Measurements from ENCODE around the gene FN1.

Gene FN1

GRCh38 chr2:215435870-215436704 is at the start of gene FN1:
Gene FN1 (minus strand): TSS chr2:215436068. CDS start chr2:215435802, 266 bp downstream.
- peak; percentile 76 for DNase-seq (ENCODE audit: low spot score)

GRCh38 chr2:215485032-215485431 is 49.2 kb upstream of the FN1 start:
- DNase-seq (ENCODE audit: low spot score) = no peak

GRCh38 chr2:215484570-215484969 is 48.7 kb upstream of the FN1 start:
- DNase-seq (ENCODE audit: low spot score) = no peak

DNA sequence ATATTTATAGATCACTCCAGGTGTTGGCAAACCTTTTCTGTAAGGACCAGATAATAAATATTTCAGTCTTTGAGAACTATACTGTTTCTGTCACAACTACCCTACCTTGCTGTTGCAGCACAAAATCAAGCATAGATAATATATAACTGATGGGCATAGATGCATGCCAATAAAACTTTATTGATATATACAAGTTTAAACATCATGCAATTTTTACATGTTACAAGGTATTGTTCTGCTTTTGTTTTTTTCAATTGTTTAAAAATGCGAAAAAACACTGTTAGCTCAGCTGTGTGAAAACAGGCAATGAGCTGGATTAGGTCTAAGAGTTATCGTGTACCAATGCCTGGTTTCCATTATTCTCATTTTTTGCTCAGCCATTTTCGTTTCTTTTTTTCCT is 47.6 kb upstream of the FN1 start:
- no peak for DNase-seq (ENCODE audit: low spot score)

- no peak for DNase-seq (ENCODE audit: low spot score)
Observed at GRCh38 chr2:215479536-215480240, 43.8 kb upstream of the FN1 start.

- DNase-seq (ENCODE audit: low spot score) = no peak
Observed at GRCh38 chr2:215479121-215479520, 43.3 kb upstream of the FN1 start.

DNA sequence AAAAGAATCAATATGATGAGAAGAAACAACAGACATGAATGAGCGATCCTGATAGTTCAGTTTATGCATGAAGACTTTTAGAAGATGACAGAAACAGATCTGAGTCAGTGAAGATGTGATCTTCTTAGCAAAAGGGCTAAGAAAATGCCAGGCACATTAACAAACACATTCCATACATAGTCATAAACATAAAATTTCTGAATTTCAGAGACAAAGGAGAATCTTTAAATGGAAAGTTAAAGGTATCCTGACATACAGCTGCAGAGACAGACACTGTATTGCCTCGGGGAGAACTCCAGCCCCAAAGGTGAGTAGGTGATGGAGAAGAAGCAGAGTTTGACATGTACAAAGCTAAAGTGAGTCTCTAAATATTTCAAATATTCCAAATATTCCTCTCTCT is 40.6 kb upstream of the FN1 start:
- DNase-seq (ENCODE audit: low spot score) = no peak

GRCh38 chr2:215466097-215466909 is 30.4 kb upstream of the FN1 start:
- DNase-seq (ENCODE audit: low spot score) = no peak

DNA sequence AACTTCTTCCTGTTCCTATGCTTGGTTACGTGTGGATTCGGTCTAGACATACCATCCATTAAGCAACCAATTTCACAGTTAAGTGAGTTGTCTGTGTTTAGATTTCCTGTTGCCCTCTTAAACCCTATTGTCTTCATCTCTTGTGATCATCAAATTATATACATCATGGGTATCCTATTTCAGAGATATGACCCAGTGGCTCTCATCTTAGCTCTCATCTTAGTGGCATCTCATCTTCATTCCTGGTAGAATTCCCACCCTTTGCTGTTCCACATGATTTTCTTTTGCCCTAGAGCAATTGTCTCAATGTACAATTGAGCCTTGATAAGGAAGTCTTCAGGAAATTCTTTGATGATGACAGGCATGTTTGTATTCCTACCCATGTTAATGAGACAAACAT is 29.4 kb upstream of the FN1 start:
- no peak for DNase-seq (ENCODE audit: low spot score)

GRCh38 chr2:215461836-215462532 is 26.1 kb upstream of the FN1 start:
- DNase-seq (ENCODE audit: low spot score) = no peak

- DNase-seq (ENCODE audit: low spot score) = no peak
Observed at GRCh38 chr2:215460682-215461382, 25.0 kb upstream of the FN1 start.

DNA sequence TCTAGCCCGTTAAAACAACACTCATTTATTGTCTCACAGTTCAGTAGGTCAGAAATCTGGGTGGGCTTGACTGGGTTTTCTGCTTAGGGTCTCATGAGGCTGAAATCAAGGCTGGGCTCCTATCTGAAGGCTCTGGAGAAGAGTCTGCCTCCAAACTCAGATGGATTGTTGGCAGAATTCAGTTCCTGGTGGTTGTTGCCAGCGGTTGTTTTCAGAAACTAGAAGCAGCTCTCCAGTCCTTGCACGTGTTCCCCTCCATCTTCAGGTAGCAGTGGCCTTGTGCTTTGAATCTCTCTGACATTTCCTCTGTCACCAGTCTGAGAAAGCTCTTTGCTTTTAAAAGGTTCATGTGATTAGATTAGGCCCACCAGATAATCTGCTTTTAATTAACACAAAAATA is 20.1 kb upstream of the FN1 start:
- DNase-seq (ENCODE audit: low spot score) = no peak

GRCh38 chr2:215454519-215455246 is 18.8 kb upstream of the FN1 start:
- no peak for DNase-seq (ENCODE audit: low spot score)

DNA sequence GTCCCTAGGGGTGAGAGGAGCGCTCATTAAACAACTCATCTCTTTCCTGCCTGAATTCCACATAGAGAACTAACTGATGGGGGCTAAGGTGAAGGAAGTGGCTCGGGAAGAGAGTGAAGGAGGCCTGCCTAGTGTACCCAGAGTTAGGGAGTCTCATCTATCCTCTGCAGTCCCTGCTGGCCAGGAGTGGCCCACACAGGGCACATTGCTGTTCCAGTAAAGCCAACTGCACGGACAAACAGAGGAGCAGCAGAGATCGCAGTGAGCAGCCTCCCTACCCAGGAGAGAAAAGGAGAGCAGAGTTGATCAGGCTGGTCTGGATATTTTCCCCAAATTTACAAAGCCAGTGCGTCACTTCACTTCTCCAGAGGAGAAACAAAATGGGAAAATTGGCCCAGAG is 16.9 kb upstream of the FN1 start:
- DNase-seq (ENCODE audit: low spot score) = no peak

- no peak for DNase-seq (ENCODE audit: low spot score)
Observed at GRCh38 chr2:215451012-215451756, 15.3 kb upstream of the FN1 start.

- DNase-seq (ENCODE audit: low spot score) = no peak
Observed at GRCh38 chr2:215450188-215451011, 14.5 kb upstream of the FN1 start.

- DNase-seq (ENCODE audit: low spot score) = no peak
Observed at GRCh38 chr2:215447673-215448081, 11.8 kb upstream of the FN1 start.

GRCh38 chr2:215447056-215447455 is 11.2 kb upstream of the FN1 start:
- DNase-seq (ENCODE audit: low spot score) = no peak

GRCh38 chr2:215442401-215442787 is 6.5 kb upstream of the FN1 start:
- DNase-seq (ENCODE audit: low spot score) = no peak

All from HuH-7 (cell line).